HepG2 (cell line): ENCODE measurements around the gene ATP6V0D1.

Source experiments
- ETS1 ChIP-seq: sonication (generic); formaldehyde crosslinking; IDR thresholded peaks from 2 replicates; pipeline ENCODE4 v1.4.0; 2020; ENCODE audit warnings: missing genetic modification reagents
- POLR2AphosphoS5 ChIP-seq: IDR thresholded peaks from 2 replicates; pipeline ENCODE4 v1.6.1; 2012; ENCODE audit warnings: low read depth, low read length
- REST ChIP-seq, 2 experiments: IDR thresholded peaks; 2 replicates each; pipeline ENCODE4 v1.6.1; 2011 to 2012; ENCODE audit warnings: low read length in 2 of 2, borderline replicate concordance in 1 of 2, low read depth in 1 of 2, mild to moderate bottlenecking in 1 of 2, moderate library complexity in 1 of 2
- RXRA ChIP-seq: sonication (generic); formaldehyde crosslinking; IDR thresholded peaks from 2 replicates; pipeline ENCODE4 v1.5.1; 2020; ENCODE audit warnings: missing genetic modification reagents
- ZNF232 ChIP-seq: sonication (generic); formaldehyde crosslinking; IDR thresholded peaks from 2 replicates; pipeline ENCODE4 v1.4.0; 2020; ENCODE audit warnings: missing genetic modification reagents, borderline replicate concordance
- ZNF282 ChIP-seq: fragments of 450-650 bp; IDR thresholded peaks from 2 replicates; pipeline ENCODE4 v1.6.1; 2018; ENCODE audit not compliant: partially characterized antibody
- ZNF329 ChIP-seq: sonication (generic); formaldehyde crosslinking; IDR thresholded peaks from 2 replicates; pipeline ENCODE4 v1.9.0; 2021; ENCODE audit warnings: low read depth, mild to moderate bottlenecking, missing genetic modification reagents
- ZNF496 ChIP-seq: sonication (generic); formaldehyde crosslinking; IDR thresholded peaks from 2 replicates; pipeline ENCODE4 v1.8.1; 2023; ENCODE audit warnings: mild to moderate bottlenecking, moderate library complexity, missing genetic modification reagents; ENCODE audit not compliant: insufficient replicate concordance
- ZNF503 ChIP-seq: sonication (generic); formaldehyde crosslinking; IDR thresholded peaks from 2 replicates; pipeline ENCODE4 v1.4.0; 2020; ENCODE audit warnings: missing genetic modification reagents
- ZNF740 ChIP-seq: sonication (generic); formaldehyde crosslinking; IDR thresholded peaks from 2 replicates; pipeline ENCODE4 v1.4.0; 2020; ENCODE audit warnings: missing genetic modification reagents
- ZSCAN20 ChIP-seq: sonication (generic); formaldehyde crosslinking; IDR thresholded peaks from 2 replicates; pipeline ENCODE4 v1.4.0; 2020; ENCODE audit warnings: missing genetic modification reagents, mild to moderate bottlenecking, borderline replicate concordance
- TF ChIP-seq, protein P1 (sequence below), 2 experiments: sonication (generic) in 1 of 2; formaldehyde crosslinking in 1 of 2; IDR thresholded peaks; 2 replicates each; pipeline versions ENCODE4 v1.5.1 to v1.6.1; 2011 to 2020; ENCODE audit warnings: borderline replicate concordance in 1 of 2, low read depth in 1 of 2, low read length in 1 of 2, mild to moderate bottlenecking in 1 of 2, missing genetic modification reagents in 1 of 2, moderate library complexity in 1 of 2
- TF ChIP-seq, protein P2 (sequence below): sonication (generic); formaldehyde crosslinking; IDR thresholded peaks from 2 replicates; pipeline ENCODE4 v1.9.0; 2021; ENCODE audit warnings: missing genetic modification reagents, borderline replicate concordance
- TF ChIP-seq, protein P3 (sequence below): sonication (generic); formaldehyde crosslinking; IDR thresholded peaks from 2 replicates; pipeline ENCODE4 v1.5.0; 2020; ENCODE audit warnings: mild to moderate bottlenecking, missing genetic modification reagents, moderate library complexity

DNA sequence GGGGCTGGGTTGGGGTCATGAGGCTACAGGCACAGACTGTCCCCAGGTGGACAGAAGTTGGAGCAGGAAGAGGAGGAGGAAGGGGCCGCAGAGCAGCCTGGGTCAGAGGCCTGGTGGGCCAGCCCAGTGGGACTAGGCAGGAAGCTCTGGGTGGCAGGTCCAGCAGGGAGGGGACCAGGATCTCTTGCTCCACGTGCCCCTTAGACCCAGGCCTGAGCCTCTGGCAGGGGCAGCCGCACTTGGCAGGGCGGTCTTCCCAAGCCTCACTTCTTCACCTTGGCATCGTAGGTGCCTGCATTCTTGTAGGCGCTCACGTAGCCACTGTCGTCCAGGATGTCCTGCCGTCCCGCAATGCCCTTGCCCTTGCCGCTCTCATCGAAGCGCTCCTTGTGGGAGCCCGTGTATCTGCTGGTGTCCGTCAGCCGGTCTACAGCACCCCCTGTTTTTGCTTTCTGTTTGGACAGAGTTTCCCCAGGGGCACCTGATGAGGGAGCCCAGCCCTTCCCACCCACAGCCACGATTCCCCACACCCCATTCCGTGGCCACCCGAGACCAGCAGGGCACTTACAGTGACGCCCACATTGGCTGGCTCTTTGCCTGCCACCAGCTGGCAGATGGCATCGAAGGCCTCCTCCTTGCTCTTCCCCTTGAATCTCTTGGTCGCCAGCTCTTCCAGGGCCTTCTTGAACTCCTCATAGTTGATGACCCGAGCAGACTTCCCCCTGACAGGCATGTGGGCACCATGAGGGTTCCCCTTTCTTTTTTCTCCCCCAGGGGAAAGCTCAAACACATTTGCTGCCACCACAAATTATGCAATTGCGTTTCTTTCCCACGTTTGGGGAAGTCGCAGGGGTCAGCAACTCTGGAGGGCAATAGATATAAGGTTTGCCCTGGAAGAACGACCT is 90.8 kb downstream of the ATP6V0D1 start:
- TF ChIP-seq ZNF329 (CRISPR knock-in tag) (no peak), REST (IDR thresholded peaks at IDR 0.05; ENCODE audit: borderline replicate concordance in 1 of 2, low read depth in 1 of 2, low read length in 2 of 2) (no peak), ZNF282 (no peak), ETS1 (CRISPR knock-in tag) (no peak), ZNF503 (CRISPR knock-in tag) (no peak), ZNF496 (CRISPR knock-in tag) (no peak), ZSCAN20 (no peak), RXRA (CRISPR knock-in tag) (no peak), ZNF232 (CRISPR knock-in tag) (no peak), POLR2AphosphoS5 (no peak), ZNF740 (no peak)
- TF ChIP-seq, protein P1, sequence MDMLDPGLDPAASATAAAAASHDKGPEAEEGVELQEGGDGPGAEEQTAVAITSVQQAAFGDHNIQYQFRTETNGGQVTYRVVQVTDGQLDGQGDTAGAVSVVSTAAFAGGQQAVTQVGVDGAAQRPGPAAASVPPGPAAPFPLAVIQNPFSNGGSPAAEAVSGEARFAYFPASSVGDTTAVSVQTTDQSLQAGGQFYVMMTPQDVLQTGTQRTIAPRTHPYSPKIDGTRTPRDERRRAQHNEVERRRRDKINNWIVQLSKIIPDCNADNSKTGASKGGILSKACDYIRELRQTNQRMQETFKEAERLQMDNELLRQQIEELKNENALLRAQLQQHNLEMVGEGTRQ (IDR thresholded peaks at IDR 0.05; ENCODE audit: low read depth, low read length): no peak
- TF ChIP-seq, protein P1 (CRISPR knock-in tag; IDR thresholded peaks at IDR 0.05; ENCODE audit: borderline replicate concordance): no peak
- TF ChIP-seq, protein P2, sequence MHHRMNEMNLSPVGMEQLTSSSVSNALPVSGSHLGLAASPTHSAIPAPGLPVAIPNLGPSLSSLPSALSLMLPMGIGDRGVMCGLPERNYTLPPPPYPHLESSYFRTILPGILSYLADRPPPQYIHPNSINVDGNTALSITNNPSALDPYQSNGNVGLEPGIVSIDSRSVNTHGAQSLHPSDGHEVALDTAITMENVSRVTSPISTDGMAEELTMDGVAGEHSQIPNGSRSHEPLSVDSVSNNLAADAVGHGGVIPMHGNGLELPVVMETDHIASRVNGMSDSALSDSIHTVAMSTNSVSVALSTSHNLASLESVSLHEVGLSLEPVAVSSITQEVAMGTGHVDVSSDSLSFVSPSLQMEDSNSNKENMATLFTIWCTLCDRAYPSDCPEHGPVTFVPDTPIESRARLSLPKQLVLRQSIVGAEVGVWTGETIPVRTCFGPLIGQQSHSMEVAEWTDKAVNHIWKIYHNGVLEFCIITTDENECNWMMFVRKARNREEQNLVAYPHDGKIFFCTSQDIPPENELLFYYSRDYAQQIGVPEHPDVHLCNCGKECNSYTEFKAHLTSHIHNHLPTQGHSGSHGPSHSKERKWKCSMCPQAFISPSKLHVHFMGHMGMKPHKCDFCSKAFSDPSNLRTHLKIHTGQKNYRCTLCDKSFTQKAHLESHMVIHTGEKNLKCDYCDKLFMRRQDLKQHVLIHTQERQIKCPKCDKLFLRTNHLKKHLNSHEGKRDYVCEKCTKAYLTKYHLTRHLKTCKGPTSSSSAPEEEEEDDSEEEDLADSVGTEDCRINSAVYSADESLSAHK (CRISPR knock-in tag): no peak
- TF ChIP-seq, protein P3, sequence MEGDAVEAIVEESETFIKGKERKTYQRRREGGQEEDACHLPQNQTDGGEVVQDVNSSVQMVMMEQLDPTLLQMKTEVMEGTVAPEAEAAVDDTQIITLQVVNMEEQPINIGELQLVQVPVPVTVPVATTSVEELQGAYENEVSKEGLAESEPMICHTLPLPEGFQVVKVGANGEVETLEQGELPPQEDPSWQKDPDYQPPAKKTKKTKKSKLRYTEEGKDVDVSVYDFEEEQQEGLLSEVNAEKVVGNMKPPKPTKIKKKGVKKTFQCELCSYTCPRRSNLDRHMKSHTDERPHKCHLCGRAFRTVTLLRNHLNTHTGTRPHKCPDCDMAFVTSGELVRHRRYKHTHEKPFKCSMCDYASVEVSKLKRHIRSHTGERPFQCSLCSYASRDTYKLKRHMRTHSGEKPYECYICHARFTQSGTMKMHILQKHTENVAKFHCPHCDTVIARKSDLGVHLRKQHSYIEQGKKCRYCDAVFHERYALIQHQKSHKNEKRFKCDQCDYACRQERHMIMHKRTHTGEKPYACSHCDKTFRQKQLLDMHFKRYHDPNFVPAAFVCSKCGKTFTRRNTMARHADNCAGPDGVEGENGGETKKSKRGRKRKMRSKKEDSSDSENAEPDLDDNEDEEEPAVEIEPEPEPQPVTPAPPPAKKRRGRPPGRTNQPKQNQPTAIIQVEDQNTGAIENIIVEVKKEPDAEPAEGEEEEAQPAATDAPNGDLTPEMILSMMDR (CRISPR knock-in tag): no peak
